H1 (cell line): ENCODE measurements around the gene MBNL1. TPM values are rescaled to one million over a fixed set of nuclear protein-coding genes. Genes with fewer than 3 reads are reported as not detected.

Experiments used
- CTCF ChIA-PET: fragments of 300-600 bp; sonication (Branson Sonifier 250); formaldehyde crosslinking; loops from one replicate; lab custom pipeline; 2021; ENCODE audit not compliant: partially characterized antibody; lab: Charles Lee
- POLR2A ChIA-PET: fragments of 300-600 bp; sonication (Branson Sonifier 250); formaldehyde crosslinking; loops from one replicate; lab custom pipeline; 2021; ENCODE audit warnings: inconsistent platforms; ENCODE audit not compliant: partially characterized antibody; lab: Charles Lee
- DNase-seq, 2 experiments: peaks; one replicate each; pipeline versions ENCODE4 v3.0.0 to v3.0.0-alpha.2; 2010 to 2022; ENCODE audit warnings: low spot score in 2 of 2, low read depth in 1 of 2, mixed read lengths in 1 of 2
- FAIRE-seq: peaks from 2 replicates; lab custom pipeline; 2011; peaks lifted over from hg19 to GRCh38; lab: Jason Lieb, UNC
- H2AFZ ChIP-seq: 2 replicates; pipeline ENCODE4 v1.8.1; 2012; ENCODE audit warnings: low read length, inconsistent platforms
- H2AK5ac ChIP-seq: 2 replicates; pipeline ENCODE4 v1.6.1; 2013; ENCODE audit warnings: low read depth, low read length
- H2BK120ac ChIP-seq: replicated peaks from 2 replicates; pipeline ENCODE3; 2013; ENCODE audit warnings: low read depth, low read length, inconsistent platforms
- H2BK12ac ChIP-seq: 2 replicates; pipeline ENCODE4 v1.6.1; 2013; ENCODE audit warnings: low read depth, low read length
- H2BK15ac ChIP-seq: 2 replicates; pipeline ENCODE4 v1.6.1; 2013; ENCODE audit warnings: low read length
- H2BK20ac ChIP-seq: 2 replicates; pipeline ENCODE4 v1.6.1; 2013; ENCODE audit warnings: low read length
- H2BK5ac ChIP-seq: 2 replicates; pipeline ENCODE4 v1.6.1; 2013; ENCODE audit warnings: low read depth, low read length
- H3K14ac ChIP-seq: 2 replicates; pipeline ENCODE4 v1.6.1; 2013; ENCODE audit warnings: inconsistent platforms; ENCODE audit not compliant: insufficient read length
- H3K18ac ChIP-seq: 2 replicates; pipeline ENCODE4 v1.6.1; 2013; ENCODE audit warnings: low read length; ENCODE audit errors: extremely low read depth
- H3K23ac ChIP-seq: 2 replicates; pipeline ENCODE4 v1.6.1; 2013; ENCODE audit warnings: inconsistent platforms; ENCODE audit not compliant: insufficient read length
- H3K23me2 ChIP-seq: 2 replicates; pipeline ENCODE4 v1.6.1; 2013; ENCODE audit warnings: low read depth, low read length
- H3K27ac ChIP-seq: 2 replicates; pipeline ENCODE4 v1.6.1; 2011; ENCODE audit warnings: low read depth, low read length, inconsistent platforms
- H3K27me3 ChIP-seq, 4 experiments: replicated peaks in 1 of 4; 1 replicate in 1 of 4; 2 replicates in 3 of 4; pipeline versions ENCODE4 v1.6.1 to v1.8.1; 2011 to 2013; ENCODE audit warnings: low read length in 3 of 4, mild to moderate bottlenecking in 3 of 4, inconsistent platforms in 2 of 4, mixed read lengths in 2 of 4, moderate library complexity in 1 of 4; ENCODE audit not compliant: control insufficient read depth in 3 of 4, insufficient read depth in 3 of 4; ENCODE audit errors: extremely low read depth in 1 of 4
- H3K36me3 ChIP-seq, 4 experiments: 2 replicates each; pipeline versions ENCODE4 v1.6.1 to v1.8.1; 2011 to 2013; ENCODE audit warnings: mild to moderate bottlenecking in 4 of 4, low read length in 3 of 4, moderate library complexity in 2 of 4, control low read depth in 1 of 4, inconsistent platforms in 1 of 4; ENCODE audit not compliant: insufficient read depth in 4 of 4, control insufficient read depth in 2 of 4
- H3K4ac ChIP-seq: replicated peaks from 2 replicates; pipeline ENCODE3; 2013; ENCODE audit warnings: low read length, low read depth, mixed read lengths, inconsistent platforms; ENCODE audit not compliant: insufficient read length
- H3K4me1 ChIP-seq, 4 experiments: replicated peaks in 1 of 4; 1 replicate in 1 of 4; 2 replicates in 3 of 4; pipeline versions ENCODE4 v1.6.1 to v1.8.1; 2011 to 2013; ENCODE audit warnings: low read length in 3 of 4, inconsistent platforms in 2 of 4, mixed read lengths in 1 of 4; ENCODE audit not compliant: insufficient read depth in 4 of 4, control insufficient read depth in 3 of 4
- H3K4me2 ChIP-seq, 2 experiments: 2 replicates each; pipeline versions ENCODE4 v1.6.1 to v1.8.1; 2011 to 2013; ENCODE audit warnings: low read depth in 2 of 2, low read length in 2 of 2, control low read depth in 1 of 2, inconsistent platforms in 1 of 2, mild to moderate bottlenecking in 1 of 2; ENCODE audit not compliant: insufficient read depth in 1 of 2
- H3K4me3 ChIP-seq, 4 experiments: fragments of 200-600, 300-600 bp in 1 of 4; sonication (generic), shearing (Covaris generic), sonication (Bioruptor Twin) in 1 of 4; 2 replicates each; pipeline versions ENCODE4 v1.5.1 to v1.8.1; 2011 to 2016; ENCODE audit warnings: low read length in 4 of 4, low read depth in 3 of 4, control low read depth in 2 of 4, inconsistent platforms in 2 of 4, mild to moderate bottlenecking in 2 of 4, mixed read lengths in 1 of 4, moderate library complexity in 1 of 4; ENCODE audit not compliant: insufficient read depth in 2 of 4; ENCODE audit errors: extremely low read depth in 1 of 4
- H3K56ac ChIP-seq: replicated peaks from 2 replicates; pipeline ENCODE3; 2013; ENCODE audit warnings: low read depth, mild to moderate bottlenecking, mixed read lengths, low read length, inconsistent platforms; ENCODE audit not compliant: insufficient read length
- H3K79me1 ChIP-seq: 2 replicates; pipeline ENCODE4 v1.6.1; 2013; ENCODE audit warnings: low read depth, low read length, control low read depth
- H3K79me2 ChIP-seq, 2 experiments: 2 replicates each; pipeline versions ENCODE4 v1.6.1 to v1.8.1; 2012 to 2013; ENCODE audit warnings: low read length in 2 of 2, mild to moderate bottlenecking in 2 of 2, inconsistent platforms in 1 of 2; ENCODE audit not compliant: insufficient read depth in 2 of 2, control insufficient read depth in 1 of 2
- H3K9ac ChIP-seq, 4 experiments: replicated peaks in 1 of 4; 1 replicate in 1 of 4; 2 replicates in 3 of 4; pipeline versions ENCODE4 v1.6.1 to v1.8.1; 2011 to 2013; ENCODE audit warnings: low read depth in 3 of 4, low read length in 3 of 4, control low read depth in 2 of 4, mild to moderate bottlenecking in 2 of 4, moderate library complexity in 2 of 4, inconsistent platforms in 1 of 4; ENCODE audit errors: extremely low read depth in 1 of 4
- H3K9me3 ChIP-seq, 2 experiments: 2 replicates each; pipeline versions ENCODE4 v1.6.1 to v1.8.1; 2012 to 2013; ENCODE audit warnings: mild to moderate bottlenecking in 2 of 2, moderate library complexity in 2 of 2, control low read depth in 1 of 2, inconsistent platforms in 1 of 2, low read depth in 1 of 2, low read length in 1 of 2, mixed read lengths in 1 of 2; ENCODE audit not compliant: insufficient read depth in 2 of 2
- H4K20me1 ChIP-seq, 2 experiments: replicated peaks in 1 of 2; 2 replicates each; pipeline versions ENCODE3 to v1.8.1; 2011 to 2013; ENCODE audit warnings: inconsistent platforms in 2 of 2, low read length in 2 of 2, mild to moderate bottlenecking in 1 of 2; ENCODE audit not compliant: insufficient read depth in 2 of 2, control insufficient read depth in 1 of 2
- H4K5ac ChIP-seq: 2 replicates; pipeline ENCODE4 v1.6.1; 2013; ENCODE audit warnings: low read length, low read depth, mixed read lengths, inconsistent platforms; ENCODE audit not compliant: insufficient read length
- H4K8ac ChIP-seq: 2 replicates; pipeline ENCODE4 v1.8.0; 2013; ENCODE audit warnings: mild to moderate bottlenecking, moderate library complexity, low read length, inconsistent platforms; ENCODE audit not compliant: insufficient read depth; ENCODE audit errors: extremely low read depth
- H4K91ac ChIP-seq: replicated peaks from 2 replicates; pipeline ENCODE3; 2013; ENCODE audit warnings: low read length, mixed read lengths, inconsistent platforms; ENCODE audit not compliant: insufficient read length
- BACH1 ChIP-seq: IDR thresholded peaks from 2 replicates; pipeline ENCODE4 v1.6.1; 2012; ENCODE audit warnings: low read length, improper control_type of control experiment
- CREB1 ChIP-seq: IDR thresholded peaks from 2 replicates; pipeline ENCODE4 v1.6.1; 2012; ENCODE audit warnings: inconsistent platforms
- CTBP2 ChIP-seq: IDR thresholded peaks from 2 replicates; pipeline ENCODE4 v1.7.0; 2011; ENCODE audit warnings: borderline replicate concordance, mild to moderate bottlenecking, moderate library complexity, mixed read lengths, low read length; ENCODE audit not compliant: insufficient read depth, insufficient read length
- EZH2 ChIP-seq: fragments of 200-600 bp; sonication (generic); IDR thresholded peaks from 2 replicates; pipeline ENCODE4 v1.7.1; 2012; ENCODE audit warnings: low read depth, mild to moderate bottlenecking, moderate library complexity, low read length, inconsistent platforms; ENCODE audit not compliant: severe bottlenecking
- HDAC2 ChIP-seq, 2 experiments: fragments of 300-600 bp in 1 of 2; sonication (generic) in 1 of 2; IDR thresholded peaks; 2 replicates each; pipeline ENCODE4 v1.6.1; 2011 to 2012; ENCODE audit warnings: low read depth in 2 of 2, low read length in 2 of 2, mild to moderate bottlenecking in 2 of 2, moderate library complexity in 2 of 2, borderline replicate concordance in 1 of 2, inconsistent platforms in 1 of 2
- JUN ChIP-seq: IDR thresholded peaks from 2 replicates; pipeline ENCODE4 v1.6.1; 2011; ENCODE audit warnings: low read depth, mild to moderate bottlenecking, improper control_type of control experiment, low read length
- RXRA ChIP-seq: IDR thresholded peaks from 2 replicates; pipeline ENCODE4 v1.6.1; 2011; ENCODE audit warnings: low read depth, mild to moderate bottlenecking, low read length, moderate library complexity; ENCODE audit not compliant: insufficient read depth
- TAF7 ChIP-seq: optimal IDR thresholded peaks from 2 replicates; pipeline ENCODE3; 2011; ENCODE audit warnings: low read depth, mild to moderate bottlenecking, inconsistent platforms, low read length, moderate library complexity, borderline replicate concordance
- polyA plus RNA-seq, 7 experiments: library from polyadenylated mRNA; depleted of rRNA in 3 of 7; stranded (reverse) in 5 of 7; unstranded in 2 of 7; fragments of >200 nt in 5 of 7; fragments of 200-250 nt in 2 of 7; gene quantifications; 1 replicate in 5 of 7; 2 replicates in 1 of 7; 4 replicates in 1 of 7; pipeline versions ENCODE4 v1.2.1 to v1.2.3, GENCODE V29; 2011 to 2013; ENCODE audit warnings: missing spikeins in 2 of 7, mixed read lengths in 2 of 7
- total RNA-seq: library from RNA; stranded (reverse); fragmentation: NEBNext Ultra II Directional; extraction: Animal tissue kit (Norgen Biotek cat#: 25700); gene quantifications from 2 replicates; pipeline ENCODE4 v1.2.1, GENCODE V29; 2021

Gene MBNL1
- total and polyA plus RNA-seq, 2 of the 8 experiments (the other 6 are each of a cell fraction or from before 2014, with no cell fraction given) = 5.0 to 16.4 TPM

GRCh38 chr3:152236716-152237115 is 32.0 kb upstream of the MBNL1 start:
- H3K4ac ChIP-seq = no peak overlapping the region
- H3K79me1 ChIP-seq = no peaks in the 10 kb centered on the region
- H3K36me3 ChIP-seq = no peaks in the 10 kb centered on the region
- no peak overlapping the region for H3K9ac ChIP-seq
- no peaks in the 10 kb centered on the region for H3K23me2 ChIP-seq
- H3K4me1 ChIP-seq = no peaks in the 10 kb centered on the region
- H2AK5ac ChIP-seq = no peak overlapping the region
- H2BK20ac ChIP-seq = no peak overlapping the region
- no peak overlapping the region for H3K14ac ChIP-seq
- FAIRE-seq (no peak), DNase-seq (no peak)
- TF ChIP-seq HDAC2 (IDR thresholded peaks at IDR 0.05; ENCODE audit: borderline replicate concordance in 1 of 2, low read depth in 2 of 2, low read length in 2 of 2) (no peak), CREB1 (no peak), RXRA (no peak), JUN (no peak), TAF7 (no peak), EZH2 (no peak), BACH1 (no peak), CTBP2 (no peak)
- no peak overlapping the region for H2BK12ac ChIP-seq
- H4K8ac ChIP-seq = no peak overlapping the region
- no peak overlapping the region for H3K4me2 ChIP-seq
- H2BK120ac ChIP-seq = no peak overlapping the region
- no peak overlapping the region for H3K18ac ChIP-seq
- no peak overlapping the region for H2BK5ac ChIP-seq
- H3K4me3 ChIP-seq = no peak overlapping the region
- no peak overlapping the region for H3K23ac ChIP-seq
- no peak overlapping the region for H4K91ac ChIP-seq
- H3K27me3 ChIP-seq = no peaks in the 10 kb centered on the region
- H3K79me2 ChIP-seq = no peaks in the 10 kb centered on the region
- H2AFZ ChIP-seq = no peak overlapping the region
- H4K20me1 ChIP-seq = no peaks in the 10 kb centered on the region
- CTCF ChIA-PET = interaction anchor here (1.1 kb wide), 1 partner anchor 10 kb away, joined by 4 read pairs; no protein-coding TSS in a partner anchor
- H2BK15ac ChIP-seq = no peak overlapping the region
- no peak overlapping the region for H4K5ac ChIP-seq
- H3K27ac ChIP-seq = no peak overlapping the region
- H3K56ac ChIP-seq = no peak overlapping the region
- no peaks in the 10 kb centered on the region for H3K9me3 ChIP-seq
- POLR2A ChIA-PET = no interaction called here
